Esophagus squamous epithelium (tissue), 4 donors: Measurements from ENCODE around the gene FJX1.

Source experiments
- CTCF ChIP-seq, 6 experiments: fragments of 450-650 bp in 4 of 6; fragments of 200-600 bp in 2 of 6; sonication (generic) in 2 of 6; IDR thresholded peaks; one replicate each; pipeline ENCODE4 v1.5.1; 2016 to 2019; ENCODE audit warnings: antibody characterized with exemption in 6 of 6, mild to moderate bottlenecking in 4 of 6, moderate library complexity in 4 of 6
- POLR2A ChIP-seq, 4 donors: fragments of 450-650 bp; IDR thresholded peaks; one replicate each; pipeline ENCODE4 v1.6.1; 2017; ENCODE audit warnings: antibody characterized with exemption in 4 of 4, mild to moderate bottlenecking in 4 of 4, moderate library complexity in 3 of 4

GRCh38 chr11:35626501-35626900 is 8.2 kb downstream of the FJX1 start:
- TF ChIP-seq CTCF (IDR thresholded peaks at IDR 0.05) (no peak), POLR2A (IDR thresholded peaks at IDR 0.05) (no peak)
